Heart right ventricle (tissue), 16 donors: ENCODE measurements around the gene AQP12A. TPM values are rescaled to one million over a fixed set of nuclear protein-coding genes. Genes with fewer than 3 reads are reported as not detected.

Experiments used
- ATAC-seq, 8 donors: fragments of 200-7000 bp; cut with Tn5 transposase; one replicate each; pipeline ENCODE4 v1.9.1; 2020; ENCODE audit warnings: mild to moderate bottlenecking in 8 of 8, moderate library complexity in 8 of 8, moderate number of reproducible peaks in 1 of 8
- DNase-seq, 2 donors: peaks; one replicate each; pipeline ENCODE4 v3.0.0-alpha.2; 2020
- H3K27ac ChIP-seq, 10 donors: fragments of 200-600 bp; sonication (generic) in 2 of 10; one replicate each; pipeline versions ENCODE4 v1.5.0 to v1.8.0; 2020 to 2022; ENCODE audit warnings: mild to moderate bottlenecking in 3 of 10
- H3K27me3 ChIP-seq, 7 donors: fragments of 200-600 bp; one replicate each; pipeline ENCODE4 v1.8.0; 2021 to 2022; ENCODE audit warnings: mild to moderate bottlenecking in 2 of 7
- H3K36me3 ChIP-seq, 9 donors: fragments of 200-600 bp; sonication (generic) in 1 of 9; one replicate each; pipeline versions ENCODE4 v1.5.0 to v1.8.0; 2020 to 2022; ENCODE audit warnings: mild to moderate bottlenecking in 2 of 9
- H3K4me1 ChIP-seq, 9 donors: fragments of 200-600 bp; sonication (generic) in 1 of 9; one replicate each; pipeline versions ENCODE4 v1.5.0 to v1.8.0; 2020 to 2022; ENCODE audit warnings: mild to moderate bottlenecking in 4 of 9
- H3K4me3 ChIP-seq, 10 donors: fragments of 200-600 bp; sonication (generic) in 2 of 10; one replicate each; pipeline versions ENCODE4 v1.5.0 to v1.8.0; 2020 to 2022; ENCODE audit warnings: mild to moderate bottlenecking in 7 of 10, moderate library complexity in 2 of 10
- H3K9me3 ChIP-seq, 11 donors: fragments of 200-600 bp in 10 of 11; sonication (generic) in 2 of 11; one replicate each; pipeline versions ENCODE4 v1.5.0 to v1.8.0; 2013 to 2022; ENCODE audit warnings: mild to moderate bottlenecking in 2 of 11, control low read depth in 1 of 11, moderate library complexity in 1 of 11
- CTCF ChIP-seq, 9 donors: fragments of 200-600 bp; sonication (generic) in 2 of 9; IDR thresholded peaks; one replicate each; pipeline versions ENCODE4 v1.5.0 to v1.8.0; 2021 to 2022; ENCODE audit warnings: antibody characterized with exemption in 9 of 9, mild to moderate bottlenecking in 5 of 9, moderate library complexity in 1 of 9
- WGBS, 2 donors: extraction: QIAGEN DNeasy Blood & Tissue Kit; methylation state at CpG; one replicate each; pipeline ENCODE4 v1.1.7; 2013; ENCODE audit warnings: inconsistent platforms in 1 of 2; 5-methylcytosine and 5-hydroxymethylcytosine counted together
- intact Hi-C, 10 donors: fragments of 100-400 bp; cut with DNase I; formaldehyde crosslinking; loops; one replicate each; pipeline versions ENCODE4 v1.11.1 to v1.14.2; 2022
- polyA plus RNA-seq, 2 donors: library from polyadenylated mRNA; stranded (reverse); fragments of 200-250 nt; gene quantifications; one replicate each; pipeline ENCODE4 v1.2.3, GENCODE V29; 2013
- total RNA-seq, 10 donors: library from RNA; stranded (reverse); fragmentation: NEBNext Ultra II Directional in 3 of 10; extraction: Animal tissue kit (Norgen Biotek cat#: 25700) in 3 of 10; gene quantifications; one replicate each; pipeline versions ENCODE4 v1.2.1 to v1.2.4, GENCODE V29; 2021 to 2023
- donor health status: Arrhythmogenic right ventricular cardiomyopathy.
- donor health status: ischemic (EF 13 %, LVEDD 7.1; RV severe dilation, severe dysfunction).
- donor health status: healthy with polysubstance abuse.
- donor health status: DM: no; HTN: yes; CAD: no.
- donor health status: DM: no; HTN: no; CAD: no.
- donor health status: ischemic (EF 25% LVEDD 6.9; RV normal size, moderate dysfunction).
- donor health status: ischemic (EF 25% LVEDD 5.7; RV mildly dilated, moderate dysfunction).
- donor health status: healthy.
- donor health status: DM: yes; HTN: yes; CAD: no.
- donor health status: Ischemic cardiomyopathy.
- donor health status: ischemic (EF 35%, LVEDD 5.7; RV mildly dilated, moderate dysfunction).
- donor health status: nonischemic (EF 11% LVEDD 7.7; RV severe dilation, severe dysfunction).
- donor health status: DM: yes; HTN: yes; CAD: no.
- donor health status: PGD.
- donor health status: ischemic (EF 29% LVEDD 5.4; RV normal size, mild dysfunction).
- donor health status: nonischemic (EF 23%, LVEDD 6.1; RV moderate dilation, normal function).

Gene AQP12A
- total and polyA plus RNA-seq, 12 donors: not detected

- no peak overlapping the region for H3K27ac ChIP-seq
- intact Hi-C loops: no loop called here
- no peak overlapping the region for H3K4me3 ChIP-seq
- WGBS, 2 donors: 86 to 88% methylated on average over 32 of the region's 32 CpGs
- no peaks in the 10 kb centered on the region for H3K36me3 ChIP-seq
- TF ChIP-seq CTCF (IDR thresholded peaks at IDR 0.05): no peak
- H3K9me3 ChIP-seq: no peaks in the 10 kb centered on the region
- no peaks in the 10 kb centered on the region for H3K4me1 ChIP-seq
- DNase-seq (no peak), ATAC-seq (no peak)
- H3K27me3 ChIP-seq: peaks cover 0 to 25% (median 0%) of the 10 kb centered on the region in 7 donors
These were observed 31.4 kb downstream of the AQP12A start for GRCh38 chr2:240722796-240723735.

GRCh38 chr2:240723851-240724250 is 32.2 kb downstream of the AQP12A start:
- Histone ChIP-seq H3K27me3 (peaks cover 0 to 23% (median 0%) of the 10 kb centered on the region in 7 donors), H3K27ac (no peak overlapping the region), H3K9me3 (no peaks in the 10 kb centered on the region), H3K36me3 (no peaks in the 10 kb centered on the region), H3K4me3 (no peak overlapping the region), H3K4me1 (no peaks in the 10 kb centered on the region)
- intact Hi-C loops: no loop called here
- WGBS, 2 donors: 94 to 95% methylated on average over 9 of the region's 9 CpGs
- no peak for TF ChIP-seq CTCF (IDR thresholded peaks at IDR 0.05)
- DNase-seq: no peak
- ATAC-seq: no peak

- peaks cover 0 to 26% (median 2%) of the 10 kb centered on the region in 7 donors for H3K27me3 ChIP-seq
- H3K9me3 ChIP-seq: no peaks in the 10 kb centered on the region
- intact Hi-C loops: no loop called here
- no peak for DNase-seq
- no peak for ATAC-seq
- 53 to 62% methylated on average over 10 of the region's 10 CpGs for WGBS, 2 donors
- H3K36me3 ChIP-seq: no peaks in the 10 kb centered on the region
- H3K4me3 ChIP-seq: no peak overlapping the region
- TF ChIP-seq CTCF (IDR thresholded peaks at IDR 0.05): no peak
- H3K27ac ChIP-seq: no peak overlapping the region
- no peaks in the 10 kb centered on the region for H3K4me1 ChIP-seq
These were observed 32.8 kb downstream of the AQP12A start for GRCh38 chr2:240724431-240724830.

GRCh38 chr2:240725266-240725665 is 33.6 kb downstream of the AQP12A start:
- H3K36me3 ChIP-seq: no peaks in the 10 kb centered on the region
- intact Hi-C loops: no loop called here
- H3K27ac ChIP-seq: no peak overlapping the region
- peaks cover 0 to 27% (median 10%) of the 10 kb centered on the region in 7 donors for H3K27me3 ChIP-seq
- H3K4me3 ChIP-seq: no peak overlapping the region
- WGBS, 2 donors: 86% methylated on average over 12 of the region's 12 CpGs
- no peaks in the 10 kb centered on the region for H3K4me1 ChIP-seq
- DNase-seq (no peak), ATAC-seq (no peak)
- no peak for TF ChIP-seq CTCF (IDR thresholded peaks at IDR 0.05)
- no peaks in the 10 kb centered on the region for H3K9me3 ChIP-seq
